HT1080 (cell line): ENCODE measurements around the gene MARCHF3. TPM values are rescaled to one million over a fixed set of nuclear protein-coding genes. Genes with fewer than 3 reads are reported as not detected.

Source experiments
- total RNA-seq: library from RNA; depleted of rRNA; stranded (reverse); fragments of >200 nt; shearing (Covaris generic); gene quantifications from 2 replicates; pipeline ENCODE4 v1.2.3, GENCODE V29; 2014; rRNA removed

The MARCHF3 gene
- total RNA-seq, 1 experiment from 2014 or later: 9.9 TPM

Other genes with a start within 250 kb of the MARCHF3 start
- 0.37 and 1.9 TPM in 2 replicates for gene C5orf63, start 42.9 kb upstream of the MARCHF3 start, total RNA-seq